Stimulated activated CD4-positive, alpha-beta T cell treated with anti-CD3 and anti-CD28 coated beads, Interleukin-4, amount 100 ng/mL, for 48 hours (primary cell): ENCODE data around the gene LCN1.

ENCODE experiments used
- DNase-seq, 2 donors: peaks; one replicate each; pipeline ENCODE4 v3.0.0-alpha.2; 2020; ENCODE audit warnings: low read depth in 2 of 2

LCN1 gene

DNA sequence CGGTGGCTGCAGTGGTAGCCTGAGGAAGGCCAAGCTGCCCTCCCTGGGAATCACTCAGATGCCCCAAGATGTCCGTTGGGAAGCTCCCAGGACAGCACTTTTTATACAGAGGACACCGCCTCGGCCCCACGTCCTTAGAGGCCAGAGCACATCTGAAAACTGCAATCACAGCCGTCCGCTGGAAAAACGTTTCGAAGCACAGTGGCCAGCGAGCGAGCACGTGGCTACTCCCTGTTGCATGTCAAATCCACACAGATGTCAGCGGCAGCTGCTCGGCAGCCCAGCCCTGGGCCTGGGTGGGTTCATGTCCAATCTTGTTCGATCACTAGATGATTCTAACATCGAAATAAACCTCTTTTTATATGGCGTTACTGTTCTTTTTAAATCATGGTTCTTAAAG, 32.7 kb upstream of the LCN1 start:
- DNase-seq, result no peak

DNA sequence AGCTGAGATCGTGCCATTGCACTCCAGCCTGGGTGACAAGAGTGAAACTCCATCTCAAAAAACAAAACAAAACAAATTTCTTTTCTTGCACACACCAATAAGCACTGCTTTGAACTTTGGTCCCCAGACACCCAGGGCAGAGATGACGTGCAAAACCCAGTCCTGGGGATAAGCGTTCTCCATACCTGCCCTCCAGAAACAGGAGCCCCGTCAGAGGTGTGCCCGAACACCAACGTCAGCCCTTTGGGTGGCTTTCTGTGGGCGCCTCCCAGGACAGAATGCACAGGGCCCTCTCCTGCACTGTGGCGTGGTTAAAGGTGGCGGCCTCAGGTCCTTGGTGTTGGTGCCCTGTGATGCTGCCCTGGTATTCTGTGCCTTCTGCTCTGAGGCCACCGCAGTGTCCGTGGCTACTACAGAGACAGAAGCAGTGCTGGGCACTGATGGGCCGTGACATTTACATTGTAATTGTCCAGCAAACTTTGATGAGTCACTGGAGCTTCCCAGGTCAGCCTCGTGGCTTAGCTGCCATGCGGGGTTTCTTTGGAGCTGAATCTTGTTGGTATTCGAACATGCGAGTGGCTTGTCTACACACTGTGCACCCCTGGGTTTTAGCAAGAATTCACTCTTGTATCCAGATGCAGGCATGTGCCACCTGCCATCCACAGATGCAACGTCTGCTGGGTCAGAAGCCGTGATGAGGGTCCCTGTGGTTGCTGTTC, 31.9 kb upstream of the LCN1 start:
- DNase-seq, result no peak

GRCh38 chr9:135490166-135490870, 30.9 kb upstream of the LCN1 start:
- no peak for DNase-seq

GRCh38 chr9:135490980-135491464, 30.2 kb upstream of the LCN1 start:
- no peak for DNase-seq

GRCh38 chr9:135491764-135492163, 29.5 kb upstream of the LCN1 start:
- DNase-seq, result no peak

GRCh38 chr9:135492886-135493669, 28.2 kb upstream of the LCN1 start:
- DNase-seq, result no peak

DNA sequence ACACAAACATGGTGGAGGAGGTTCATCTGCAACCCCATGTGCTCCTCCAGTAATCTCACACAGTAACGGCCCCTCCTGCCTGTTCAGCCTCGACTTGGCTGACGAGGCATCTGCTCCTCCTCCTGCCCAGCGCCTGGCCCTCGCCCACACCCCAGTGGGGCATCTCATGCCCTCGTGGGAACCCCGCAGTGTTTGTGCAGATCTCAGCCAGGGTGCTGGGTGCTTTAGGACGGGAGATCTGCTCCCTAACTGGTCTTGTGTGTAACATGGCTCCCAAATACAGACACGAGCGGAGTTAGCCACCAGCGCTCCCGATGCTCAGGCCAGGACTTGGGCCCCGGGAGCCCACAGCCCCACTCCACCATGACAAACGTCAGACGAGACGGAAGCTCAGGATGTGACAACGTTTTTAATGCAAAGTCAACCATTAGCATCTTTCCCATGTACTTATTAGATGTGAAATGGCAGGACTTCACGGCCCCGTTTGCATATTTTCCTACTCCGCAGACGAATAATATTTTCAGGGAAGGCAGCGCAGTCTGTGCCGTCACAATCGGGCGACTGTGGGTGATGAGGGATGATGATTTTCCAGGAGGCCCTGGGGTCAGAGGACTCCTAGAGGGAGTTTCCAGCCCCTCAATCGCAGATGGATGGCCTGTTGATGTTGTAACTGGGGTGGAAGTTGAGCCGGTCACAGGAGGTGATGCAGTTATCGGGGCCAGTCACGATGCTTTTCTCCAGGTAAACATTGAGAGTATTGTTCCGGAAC, 26.3 kb upstream of the LCN1 start:
- no peak for DNase-seq

DNA sequence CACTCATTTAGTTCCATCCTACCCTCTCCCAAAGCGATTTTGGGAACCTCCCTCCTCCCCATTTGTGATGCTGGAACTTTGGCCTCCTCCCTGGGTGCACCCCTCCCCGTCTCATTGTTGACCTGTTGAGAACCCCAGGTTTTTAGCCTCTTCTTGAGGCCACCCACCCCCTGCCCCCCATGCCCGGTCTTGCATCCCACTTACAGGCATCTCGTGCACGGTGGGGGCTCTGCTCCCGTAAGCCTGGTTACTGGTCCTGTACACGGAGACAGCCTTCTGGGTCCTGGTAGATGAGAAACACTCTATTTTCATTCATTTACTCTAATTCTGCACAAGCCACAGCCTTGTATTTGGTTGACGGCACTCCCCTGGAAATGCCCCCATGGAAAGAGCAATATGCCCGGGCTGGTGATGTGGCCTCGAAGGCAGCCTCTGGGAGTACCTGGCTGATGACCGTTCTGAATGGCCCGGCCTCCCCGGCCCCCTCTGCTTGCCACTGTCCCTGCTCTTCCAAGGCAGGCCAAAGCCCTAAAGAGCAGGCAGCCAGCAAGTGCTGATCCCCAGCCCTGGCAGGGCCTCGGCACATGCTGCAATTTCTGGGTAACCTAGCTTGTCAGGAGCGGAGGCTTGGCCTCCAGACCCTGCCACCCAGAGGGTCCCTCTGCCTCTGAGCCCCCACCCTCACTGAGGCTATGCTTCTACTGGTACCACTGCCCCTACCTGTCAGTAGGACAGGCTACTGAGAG, 22.7 kb upstream of the LCN1 start:
- no peak for DNase-seq

DNA sequence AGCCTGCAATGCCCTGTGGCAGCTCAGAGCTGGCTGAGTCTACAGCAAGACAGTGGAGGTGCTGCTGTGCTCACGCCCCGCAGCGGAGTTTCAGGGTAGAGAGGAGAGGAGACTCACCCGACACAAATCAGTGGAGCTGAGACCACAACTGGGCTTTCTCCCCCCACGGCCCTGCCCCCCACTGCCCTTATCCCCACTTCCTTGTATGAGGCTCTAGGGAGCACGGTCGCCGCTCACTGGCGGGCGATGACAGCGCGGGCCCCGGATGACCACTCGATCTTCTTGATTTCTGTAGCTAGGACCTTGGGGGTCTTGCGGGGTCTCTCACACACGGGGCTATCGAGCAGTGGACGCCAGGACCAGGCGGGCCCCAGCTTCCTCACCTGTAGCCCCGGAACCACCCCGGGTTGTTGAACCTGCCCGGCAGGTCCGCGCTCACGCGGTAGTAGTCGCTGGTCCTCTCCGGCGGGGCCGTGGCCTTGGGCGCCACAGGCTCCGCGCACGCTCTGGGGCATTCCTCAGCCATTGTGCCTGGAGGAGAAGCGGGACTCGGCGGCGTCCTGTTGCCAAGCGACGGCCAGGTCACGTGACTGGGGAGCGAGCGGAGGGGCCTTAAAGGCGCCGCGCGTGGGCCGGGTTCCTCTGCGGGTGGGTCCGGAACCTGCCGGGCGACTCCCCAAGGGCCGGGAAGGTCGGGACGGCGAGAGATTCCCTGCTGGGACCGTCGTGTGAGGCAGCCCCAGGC, 21.7 kb upstream of the LCN1 start:
- peak; percentile 78 to 90 for DNase-seq

GRCh38 chr9:135500071-135500524, 21.1 kb upstream of the LCN1 start:
- no peak for DNase-seq

DNA sequence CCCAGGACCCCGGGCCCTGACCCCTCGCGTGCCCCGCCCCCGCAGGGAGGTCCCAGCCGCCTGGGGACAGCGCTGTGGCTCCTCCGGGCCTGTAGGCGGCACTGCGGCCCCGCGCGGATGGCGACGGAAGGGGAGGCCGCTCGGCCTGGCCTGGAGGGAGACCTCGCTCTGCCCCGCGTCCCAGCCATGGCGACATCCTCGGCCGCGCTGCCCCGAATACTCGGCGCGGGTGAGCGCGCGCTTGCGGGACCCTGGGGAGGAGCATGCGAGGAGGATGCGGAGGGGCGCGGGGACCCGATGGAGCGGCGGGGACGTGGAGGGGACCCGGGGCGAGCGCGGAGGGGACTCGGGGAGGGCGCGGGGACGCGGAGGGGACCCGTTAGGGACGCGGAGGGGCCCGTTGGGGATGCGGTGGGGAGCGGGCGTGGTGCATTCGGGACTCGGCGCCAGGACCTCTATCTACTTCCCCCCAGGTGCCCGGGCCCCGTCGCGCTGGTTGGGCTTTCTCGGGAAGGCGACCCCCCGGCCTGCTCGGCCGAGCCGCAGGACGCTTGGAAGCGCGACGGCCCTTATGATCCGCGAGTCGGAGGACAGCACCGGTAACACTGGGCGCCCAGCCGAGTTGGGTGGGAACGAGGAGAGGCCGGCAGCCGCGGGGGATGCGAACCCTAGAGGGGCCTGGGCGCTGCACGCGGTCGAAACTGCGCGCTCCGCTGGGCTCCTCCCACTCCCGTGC, 20.5 kb upstream of the LCN1 start, which contains the start of gene MRPS2:
TSS of gene MRPS2 (plus strand) at position 158 of the 736 bp plus-strand sequence. CDS start at position 187, 29 bp downstream.
- DNase-seq, result peak; percentile 82 to 83

GRCh38 chr9:135501261-135502167, 19.7 kb upstream of the LCN1 start:
- DNase-seq, result no peak

GRCh38 chr9:135502168-135502872, 18.9 kb upstream of the LCN1 start:
- no peak for DNase-seq

DNA sequence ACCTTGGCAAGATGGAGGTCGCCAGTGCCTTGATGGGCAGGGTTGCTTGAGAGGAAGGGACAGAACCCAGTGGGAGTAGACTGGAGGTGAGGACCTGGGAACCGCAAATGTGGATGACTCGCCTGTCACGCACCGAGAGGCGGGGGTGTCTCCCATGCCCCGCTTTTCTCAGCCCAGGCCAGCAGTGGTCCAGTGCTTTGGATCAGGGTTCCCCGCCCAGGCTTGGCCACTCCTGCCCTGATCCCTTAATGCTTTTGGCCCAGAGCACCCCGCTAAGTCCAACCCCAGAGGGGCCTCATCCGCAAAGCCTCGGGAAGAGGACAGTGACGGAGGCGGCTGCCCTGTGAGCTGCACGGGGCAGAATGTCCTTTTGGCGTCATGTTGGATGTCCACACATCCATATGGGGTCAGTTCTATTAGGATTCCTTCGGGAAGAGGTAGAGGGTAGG, 18.3 kb upstream of the LCN1 start:
- no peak for DNase-seq

DNA sequence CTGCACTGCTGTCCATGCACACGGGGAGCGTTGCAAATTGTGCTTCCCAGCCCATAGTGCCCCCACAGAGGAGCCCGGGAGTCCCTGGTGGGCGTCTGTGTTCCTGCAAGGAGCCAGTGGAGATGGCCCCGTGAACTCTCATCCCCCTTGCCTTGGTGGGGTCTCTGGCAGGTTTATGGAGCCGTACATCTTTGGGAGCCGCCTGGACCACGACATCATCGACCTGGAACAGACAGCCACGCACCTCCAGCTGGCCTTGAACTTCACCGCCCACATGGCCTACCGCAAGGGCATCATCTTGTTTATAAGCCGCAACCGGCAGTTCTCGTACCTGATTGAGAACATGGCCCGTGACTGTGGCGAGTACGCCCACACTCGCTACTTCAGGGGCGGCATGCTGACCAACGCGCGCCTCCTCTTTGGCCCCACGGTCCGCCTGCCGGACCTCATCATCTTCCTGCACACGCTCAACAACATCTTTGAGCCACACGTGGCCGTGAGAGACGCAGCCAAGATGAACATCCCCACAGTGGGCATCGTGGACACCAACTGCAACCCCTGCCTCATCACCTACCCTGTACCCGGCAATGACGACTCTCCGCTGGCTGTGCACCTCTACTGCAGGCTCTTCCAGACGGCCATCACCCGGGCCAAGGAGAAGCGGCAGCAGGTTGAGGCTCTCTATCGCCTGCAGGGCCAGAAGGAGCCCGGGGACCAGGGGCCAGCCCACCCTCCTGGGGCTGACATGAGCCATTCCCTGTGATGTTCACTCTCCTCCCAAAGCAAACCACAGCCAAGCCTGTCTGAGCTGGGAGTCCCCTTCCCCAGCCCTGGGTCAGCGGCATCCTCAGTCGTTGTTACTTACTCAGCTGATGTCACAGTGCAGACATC, 17.6 kb upstream of the LCN1 start:
- no peak for DNase-seq
